GM23338 (cell line): ENCODE measurements around the gene CDYL. TPM values are rescaled to one million over a fixed set of nuclear protein-coding genes. Genes with fewer than 3 reads are reported as not detected.

Experiments
- CREB1 ChIP-seq: fragments of 250-450 bp; sonication (Bioruptor Pico); IDR thresholded peaks from 2 replicates; pipeline ENCODE4 v1.5.0; 2020; ENCODE audit warnings: low read depth, mild to moderate bottlenecking, moderate library complexity
- CTCF ChIP-seq, 2 experiments: fragments of 200-600 bp in 1 of 2; sonication (generic) in 1 of 2; conservative IDR thresholded peaks; 2 replicates each; pipeline versions ENCODE4 v1.5.1 to v1.6.1; 2016 to 2017; ENCODE audit warnings: antibody characterized with exemption in 2 of 2, low read depth in 2 of 2, mild to moderate bottlenecking in 2 of 2, moderate library complexity in 1 of 2
- ETS1 ChIP-seq: IDR thresholded peaks from 2 replicates; pipeline ENCODE4 v1.6.1; 2016; ENCODE audit warnings: antibody characterized with exemption
- EZH2phosphoT487 ChIP-seq: fragments of 200-600 bp; sonication (generic); IDR thresholded peaks from one replicate; pipeline ENCODE4 v1.8.1; 2018; ENCODE audit warnings: antibody characterized with exemption; ENCODE audit not compliant: unreplicated experiment
- POLR2AphosphoS5 ChIP-seq: IDR thresholded peaks from 2 replicates; pipeline ENCODE4 v1.6.1; 2016; ENCODE audit warnings: antibody characterized with exemption, low read depth
- STAT1 ChIP-seq: IDR thresholded peaks from one replicate; pipeline ENCODE4 v1.6.1; 2016; ENCODE audit warnings: antibody characterized with exemption; ENCODE audit not compliant: unreplicated experiment
- ZNF114 ChIP-seq: fragments of 250-450 bp; sonication (Bioruptor Pico); IDR thresholded peaks from 2 replicates; pipeline ENCODE4 v1.5.0; 2020; ENCODE audit warnings: mild to moderate bottlenecking, moderate library complexity
- ZNF331 ChIP-seq: fragments of 250-450 bp; sonication (Bioruptor Pico); IDR thresholded peaks from 2 replicates; pipeline ENCODE4 v1.5.0; 2020; ENCODE audit warnings: low read depth, mild to moderate bottlenecking, moderate library complexity
- ZNF462 ChIP-seq: fragments of 250-450 bp; sonication (Bioruptor Pico); IDR thresholded peaks from 2 replicates; pipeline ENCODE4 v1.5.0; 2020; ENCODE audit warnings: mild to moderate bottlenecking, moderate library complexity
- polyA plus RNA-seq: library from polyadenylated mRNA; unstranded; fragments of >200 nt; fragmentation: Nextera tagmentation; extraction: Ambion mirVana; gene quantifications from 2 replicates; pipeline ENCODE4 v1.2.1, GENCODE V29; 2016
- total RNA-seq: library from RNA; depleted of rRNA; stranded (reverse); fragments of >200 nt; shearing (Covaris generic); gene quantifications from 2 replicates; pipeline ENCODE4 v1.2.3, GENCODE V29; 2014

Gene CDYL
- total and polyA plus RNA-seq, 2 experiments from 2014 or later: 67.2 to 128 TPM

GRCh38 chr6:4935975-4936680 is 159.9 kb downstream of the CDYL start (continued):
- no peak for TF ChIP-seq ZNF462 (CRISPR knock-in tag)
- no peak for TF ChIP-seq EZH2phosphoT487
- no peak for TF ChIP-seq POLR2AphosphoS5
- no peak for TF ChIP-seq CTCF (conservative IDR thresholded peaks at IDR 0.05; ENCODE audit: low read depth in 2 of 2)
- no peak for TF ChIP-seq CREB1 (CRISPR knock-in tag)
- TF ChIP-seq ZNF114 (CRISPR knock-in tag): no peak
- no peak for TF ChIP-seq STAT1
- TF ChIP-seq ZNF331 (CRISPR knock-in tag): no peak
- no peak for TF ChIP-seq ETS1
